Muscle layer of duodenum (tissue), 2 donors: ENCODE results near the gene PPP4R3A.

Experiments
- H3K27ac ChIP-seq: one replicate; pipeline ENCODE4 v1.7.0; 2013; ENCODE audit warnings: mild to moderate bottlenecking, low read length
- H3K27me3 ChIP-seq: one replicate; pipeline ENCODE4 v1.7.0; 2013; ENCODE audit warnings: low read depth, mild to moderate bottlenecking, control low read depth, low read length
- H3K36me3 ChIP-seq, 2 donors: one replicate each; pipeline ENCODE4 v1.7.0; 2013; ENCODE audit warnings: low read length in 2 of 2, control low read depth in 1 of 2, mild to moderate bottlenecking in 1 of 2; ENCODE audit not compliant: insufficient read depth in 2 of 2, control insufficient read depth in 1 of 2
- H3K4me1 ChIP-seq, 2 donors: one replicate each; pipeline ENCODE4 v1.7.0; 2013; ENCODE audit warnings: low read length in 2 of 2, mild to moderate bottlenecking in 2 of 2, control low read depth in 1 of 2, moderate library complexity in 1 of 2; ENCODE audit not compliant: insufficient read depth in 2 of 2, control insufficient read depth in 1 of 2
- H3K4me3 ChIP-seq, 2 donors: one replicate each; pipeline ENCODE4 v1.7.0; 2013; ENCODE audit warnings: low read length in 2 of 2, low read depth in 1 of 2, mild to moderate bottlenecking in 1 of 2
- H3K9me3 ChIP-seq, 2 donors: one replicate each; pipeline ENCODE4 v1.7.0; 2013; ENCODE audit warnings: low read length in 2 of 2, control low read depth in 1 of 2, mild to moderate bottlenecking in 1 of 2; ENCODE audit not compliant: control insufficient read depth in 1 of 2
- donor health status: healthy.

Gene PPP4R3A

DNA sequence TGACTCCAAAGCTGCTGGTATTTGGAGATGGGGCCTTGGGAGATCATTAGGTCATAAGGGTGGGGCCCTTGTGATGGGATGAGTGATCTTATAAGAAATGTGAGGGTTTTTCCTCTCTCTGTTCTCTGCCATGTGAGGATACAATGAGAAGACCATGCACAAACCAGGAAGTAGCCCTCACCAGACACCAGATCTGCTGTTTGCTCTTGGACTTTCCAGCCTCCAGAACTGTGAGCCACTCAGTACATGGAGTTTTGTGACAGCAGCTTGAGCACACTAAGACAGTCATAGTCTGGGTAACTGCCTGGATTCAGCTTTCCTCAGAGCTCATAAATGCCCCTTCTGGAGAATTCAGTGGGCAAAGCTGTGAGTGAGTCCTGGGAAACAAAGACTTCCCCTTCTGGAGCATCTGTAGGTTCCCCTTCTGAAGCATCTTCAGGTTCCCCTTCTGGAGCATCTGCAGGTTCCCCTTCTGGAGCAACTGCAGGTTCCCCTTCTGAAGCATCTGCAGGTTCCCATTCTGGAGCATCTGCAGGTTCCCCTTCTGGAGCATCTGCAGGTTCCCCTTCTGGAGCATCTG lies 11.0 kb upstream of the PPP4R3A start:
- Histone ChIP-seq H3K27me3 (no peaks in the 10 kb centered on the region), H3K9me3 (no peaks in the 10 kb centered on the region), H3K4me1 (peaks cover 0 to 4% of the 10 kb centered on the region in 2 donors), H3K27ac (no peak overlapping the region), H3K36me3 (no peaks in the 10 kb centered on the region), H3K4me3 (no peak overlapping the region)

DNA sequence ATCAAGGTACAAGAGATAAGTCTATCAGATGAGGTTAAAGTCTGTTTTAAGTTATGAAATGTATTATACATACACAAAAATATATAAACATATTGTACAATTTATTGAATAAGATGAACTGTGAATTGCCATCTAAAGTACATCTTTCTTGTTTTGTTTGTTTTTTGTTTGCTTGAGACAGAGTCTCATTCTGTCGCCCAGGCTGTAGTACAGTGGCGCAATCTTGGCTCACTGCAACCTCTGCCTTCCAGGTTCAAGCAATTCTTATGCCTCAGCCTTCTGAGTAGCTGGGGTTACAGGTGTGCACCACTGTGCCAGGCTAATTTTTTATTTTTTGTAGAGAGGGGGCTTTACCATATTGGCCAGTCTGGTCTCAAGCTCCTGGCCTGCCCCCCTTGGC lies 10.0 kb upstream of the PPP4R3A start:
- no peak overlapping the region for H3K4me3 ChIP-seq
- H3K27ac ChIP-seq, result no peak overlapping the region
- H3K27me3 ChIP-seq, result no peaks in the 10 kb centered on the region
- no peaks in the 10 kb centered on the region for H3K9me3 ChIP-seq
- H3K4me1 ChIP-seq, result peaks cover 0 to 4% of the 10 kb centered on the region in 2 donors
- no peaks in the 10 kb centered on the region for H3K36me3 ChIP-seq

DNA sequence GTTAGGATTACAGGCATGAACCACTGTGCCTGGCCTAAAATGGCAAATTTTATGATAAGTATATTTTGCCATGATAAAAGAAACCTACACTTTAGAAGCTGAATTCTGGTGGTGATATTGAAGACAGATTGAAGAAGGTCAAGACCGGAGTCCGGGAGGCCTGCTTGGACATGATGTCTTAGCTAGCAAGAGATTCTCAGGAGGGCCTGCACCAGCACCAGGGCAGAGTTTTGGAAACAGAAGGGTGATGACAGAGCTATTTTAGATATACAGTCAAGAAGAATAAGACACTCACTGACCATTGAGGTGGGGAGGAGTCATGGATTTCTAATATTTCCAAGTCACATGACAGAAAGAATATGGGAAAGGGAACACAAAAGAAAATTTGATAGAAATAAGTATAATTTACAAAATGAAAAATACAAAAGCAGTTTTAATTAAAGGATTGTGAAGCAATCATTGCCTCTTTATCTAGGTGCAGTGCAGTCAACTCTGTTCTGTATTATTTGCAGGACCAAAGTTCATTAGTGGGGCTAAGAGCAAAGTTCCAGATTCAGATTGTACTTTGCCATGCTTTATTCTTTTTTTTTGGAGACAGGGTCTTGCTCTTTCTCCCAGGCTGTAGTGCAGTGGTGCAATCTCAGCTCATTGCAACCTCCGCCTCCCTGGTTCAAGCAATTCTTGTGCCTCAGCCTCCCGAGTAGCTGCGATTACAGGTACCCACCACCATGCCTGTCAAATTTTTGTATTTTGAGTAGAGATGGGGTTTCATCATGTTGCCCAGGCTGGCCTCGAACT lies 9.3 kb upstream of the PPP4R3A start:
- H3K36me3 ChIP-seq, result no peaks in the 10 kb centered on the region
- H3K27me3 ChIP-seq, result no peaks in the 10 kb centered on the region
- no peak overlapping the region for H3K27ac ChIP-seq
- H3K9me3 ChIP-seq, result no peaks in the 10 kb centered on the region
- peaks cover 0 to 4% of the 10 kb centered on the region in 2 donors for H3K4me1 ChIP-seq
- H3K4me3 ChIP-seq, result no peak overlapping the region

DNA sequence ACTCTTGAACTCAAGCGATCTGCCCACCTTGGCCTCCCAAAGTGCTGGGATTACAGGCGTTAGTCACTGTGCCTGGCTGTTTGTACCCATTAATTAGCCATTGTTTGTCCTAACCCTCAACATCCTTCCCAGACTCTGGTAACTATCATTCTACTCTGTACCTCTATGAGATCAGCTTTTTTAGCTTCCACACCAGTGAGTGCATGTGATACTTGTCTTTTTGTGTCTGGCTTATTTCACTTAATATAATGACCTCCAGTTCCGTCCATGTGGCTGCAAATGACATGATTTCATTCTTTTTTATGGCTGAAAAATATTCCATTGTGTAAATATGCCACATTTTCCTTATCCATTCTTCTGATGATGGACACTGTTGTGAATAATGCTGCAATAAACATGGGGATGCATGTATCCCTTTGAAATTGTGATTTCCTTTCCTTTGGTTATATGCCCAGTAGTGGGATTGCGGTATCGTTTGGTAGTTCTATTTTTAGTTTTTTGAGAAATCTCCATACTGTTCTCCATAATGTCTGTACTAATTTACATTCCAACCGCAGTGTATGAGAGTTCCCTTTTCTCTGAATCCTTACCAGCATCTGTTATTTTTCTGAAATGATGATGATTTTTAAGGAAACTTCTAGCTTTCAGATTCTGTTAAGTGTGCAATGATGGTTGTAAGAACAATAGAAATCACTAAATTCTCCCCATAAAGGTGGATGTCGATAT lies 6.7 kb upstream of the PPP4R3A start:
- Histone ChIP-seq H3K9me3 (no peaks in the 10 kb centered on the region), H3K27me3 (no peaks in the 10 kb centered on the region), H3K27ac (no peak overlapping the region), H3K36me3 (no peaks in the 10 kb centered on the region), H3K4me3 (no peak overlapping the region), H3K4me1 (peaks cover 0 to 4% of the 10 kb centered on the region in 2 donors)

DNA sequence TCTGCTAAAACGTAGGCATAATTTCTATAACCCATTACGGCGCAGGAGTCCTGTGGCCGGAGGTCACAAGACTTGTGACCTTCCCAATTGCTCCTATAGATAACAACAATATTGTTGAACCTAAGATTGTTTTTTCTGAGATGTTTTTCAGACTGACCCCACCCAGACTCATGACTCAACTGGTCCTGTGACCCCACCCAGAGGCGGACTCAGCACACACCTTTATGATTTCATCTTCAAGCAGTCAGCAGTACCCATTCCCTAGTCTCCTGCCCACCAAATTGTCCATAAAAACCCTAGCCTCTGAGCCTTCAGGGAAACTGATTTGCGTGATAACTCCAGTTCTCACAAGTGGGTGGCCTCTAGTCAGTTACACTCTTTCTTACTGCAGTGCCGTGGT lies 5.9 kb upstream of the PPP4R3A start:
- Histone ChIP-seq H3K4me1 (peaks cover 0 to 4% of the 10 kb centered on the region in 2 donors), H3K9me3 (no peaks in the 10 kb centered on the region), H3K27ac (no peak overlapping the region), H3K4me3 (no peak overlapping the region), H3K27me3 (no peaks in the 10 kb centered on the region), H3K36me3 (no peaks in the 10 kb centered on the region)

DNA sequence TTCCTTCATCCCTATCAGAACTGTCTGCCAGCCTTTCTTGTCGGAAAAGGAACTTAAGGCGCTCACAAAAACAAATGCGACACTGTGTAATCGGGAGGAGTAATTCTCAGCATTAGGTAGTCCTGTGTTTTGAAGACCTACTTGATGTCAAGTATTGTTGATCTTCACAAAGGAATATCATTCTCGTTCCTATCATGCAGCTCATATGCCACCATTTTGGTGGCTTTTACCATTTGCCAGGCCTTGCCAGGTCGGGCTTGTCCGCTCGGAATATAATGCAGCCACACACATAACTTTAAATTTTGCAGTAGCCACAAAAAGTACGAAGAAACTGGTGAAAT lies 903 bp upstream of the PPP4R3A start:
- no peaks in the 10 kb centered on the region for H3K27me3 ChIP-seq
- H3K9me3 ChIP-seq, result no peaks in the 10 kb centered on the region
- H3K4me1 ChIP-seq, result peaks cover 0 to 17% of the 10 kb centered on the region in 2 donors

DNA sequence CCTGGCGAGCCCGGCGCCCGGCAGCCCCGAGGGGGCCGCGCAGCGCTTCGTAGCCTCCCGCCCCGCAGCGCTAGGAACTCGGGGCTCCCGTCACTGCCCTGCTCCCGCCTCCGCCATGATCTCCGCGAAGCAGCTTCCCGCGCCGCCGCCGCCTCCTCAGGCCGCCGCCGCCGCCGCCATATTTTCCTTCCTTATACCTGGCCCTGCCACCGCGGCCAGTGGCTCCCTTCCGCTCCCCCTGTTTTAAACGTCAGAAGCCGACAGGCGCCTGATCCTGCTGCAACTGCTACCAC lies 286 bp downstream of the PPP4R3A start:
- Histone ChIP-seq H3K27me3 (no peaks in the 10 kb centered on the region), H3K9me3 (no peaks in the 10 kb centered on the region), H3K36me3 (peaks cover 4 to 6% of the 10 kb centered on the region in 2 donors), H3K4me1 (peaks cover 0 to 26% of the 10 kb centered on the region in 2 donors), H3K4me3 (peak overlapping the region; percentile 68 to 77), H3K27ac (peak overlapping the region; percentile 90)

More for the DNA sequence above, 903 bp upstream of the PPP4R3A start:
- peak overlapping the region; percentile 90 for H3K27ac ChIP-seq
- peak overlapping the region; percentile 68 to 77 for H3K4me3 ChIP-seq
- peaks cover 4 to 6% of the 10 kb centered on the region in 2 donors for H3K36me3 ChIP-seq

DNA sequence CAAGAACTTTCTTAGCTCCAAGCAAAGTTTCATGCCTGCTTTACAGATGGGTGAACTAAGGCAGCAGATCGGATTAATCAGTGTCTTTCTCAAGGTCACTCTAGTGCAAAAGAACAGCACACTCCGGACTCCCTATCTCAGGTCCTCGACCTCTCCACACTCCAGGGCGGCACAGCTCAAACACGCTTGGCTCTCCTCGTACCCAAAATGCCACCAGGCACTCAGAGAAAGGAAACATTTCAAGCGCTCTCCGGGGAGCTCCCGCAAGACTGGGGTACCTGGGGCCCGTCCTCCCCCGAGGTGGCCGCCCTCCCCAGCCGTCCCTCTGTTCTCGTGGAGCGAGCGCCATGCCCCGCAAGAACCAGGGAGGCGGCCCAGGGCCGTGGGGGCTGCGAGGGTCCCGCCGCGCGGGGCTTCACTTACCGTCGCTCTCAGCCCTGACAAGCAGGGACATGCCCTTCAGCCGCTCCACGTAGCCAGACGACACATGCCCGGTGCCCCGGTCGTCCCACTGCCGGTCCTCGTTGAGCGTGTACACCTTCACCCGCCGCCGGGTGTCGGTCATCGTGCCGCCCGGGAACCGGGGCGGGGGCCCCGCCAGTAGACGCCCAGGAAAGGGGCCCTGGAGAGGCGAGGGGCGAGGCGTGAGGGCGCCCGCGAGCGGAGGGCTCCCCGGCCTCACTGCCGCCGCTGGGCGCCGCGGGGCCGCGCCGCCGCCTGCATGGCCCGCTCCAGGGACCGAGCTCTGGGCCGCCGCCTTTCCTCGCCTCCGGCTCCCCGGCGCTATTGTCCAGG lies 830 bp downstream of the PPP4R3A start:
- H3K36me3 ChIP-seq, result peaks cover 4 to 6% of the 10 kb centered on the region in 2 donors
- H3K4me1 ChIP-seq, result peaks cover 0 to 30% of the 10 kb centered on the region in 2 donors
- peak overlapping the region; percentile 90 for H3K27ac ChIP-seq
- no peaks in the 10 kb centered on the region for H3K9me3 ChIP-seq
- H3K27me3 ChIP-seq, result no peaks in the 10 kb centered on the region
- peak overlapping the region; percentile 77 to 92 for H3K4me3 ChIP-seq

DNA sequence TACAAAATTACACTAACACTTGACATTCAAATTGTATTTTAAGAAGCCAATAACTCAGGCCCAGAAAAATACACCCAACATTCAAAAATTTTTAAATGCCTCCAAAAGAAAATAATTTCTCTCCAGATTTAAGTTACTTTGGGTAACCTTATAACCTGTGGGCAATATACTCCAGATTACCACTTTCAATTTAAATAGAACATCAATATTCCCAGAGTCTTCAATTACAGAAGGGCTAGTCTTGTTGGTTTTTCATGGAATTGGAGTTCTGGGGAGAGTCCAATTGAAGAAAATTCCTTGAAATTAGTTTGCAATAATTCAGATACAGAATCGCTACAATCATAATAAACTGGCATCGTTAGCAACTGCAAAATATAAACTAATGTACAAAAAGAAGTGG lies 2.0 kb downstream of the PPP4R3A start:
- H3K27ac ChIP-seq, result peak overlapping the region; percentile 88
- H3K4me1 ChIP-seq, result peaks cover 0 to 39% of the 10 kb centered on the region in 2 donors

DNA sequence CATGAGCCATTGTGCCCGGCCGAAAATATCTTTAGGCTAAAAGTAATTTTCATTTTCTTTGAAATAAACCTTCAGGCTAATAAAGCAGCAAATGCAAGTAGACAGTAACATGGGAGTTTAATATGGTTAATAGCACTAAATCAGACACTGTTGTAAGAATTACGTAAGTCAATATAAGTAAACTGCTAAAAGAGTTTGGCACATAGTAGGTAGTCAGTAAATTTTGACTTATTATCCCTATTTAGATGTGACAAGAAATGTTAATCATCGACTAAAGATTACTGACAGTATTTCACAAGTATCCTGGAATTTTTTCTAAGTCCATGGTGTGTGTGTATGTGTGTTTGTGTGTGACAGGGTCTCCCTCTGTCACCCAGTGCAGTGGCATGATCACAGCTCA lies 3.9 kb downstream of the PPP4R3A start:
- Histone ChIP-seq H3K27ac (no peak overlapping the region), H3K4me1 (peaks cover 0 to 49% of the 10 kb centered on the region in 2 donors), H3K4me3 (peak overlapping the region in 1 of 2 donors; percentile 1), H3K36me3 (peaks cover 4 to 6% of the 10 kb centered on the region in 2 donors), H3K27me3 (no peaks in the 10 kb centered on the region), H3K9me3 (no peaks in the 10 kb centered on the region)

More for the DNA sequence above, 2.0 kb downstream of the PPP4R3A start:
- Histone ChIP-seq H3K4me3 (peak overlapping the region; percentile 77 to 92), H3K27me3 (no peaks in the 10 kb centered on the region), H3K9me3 (no peaks in the 10 kb centered on the region), H3K36me3 (peaks cover 4 to 6% of the 10 kb centered on the region in 2 donors)

DNA sequence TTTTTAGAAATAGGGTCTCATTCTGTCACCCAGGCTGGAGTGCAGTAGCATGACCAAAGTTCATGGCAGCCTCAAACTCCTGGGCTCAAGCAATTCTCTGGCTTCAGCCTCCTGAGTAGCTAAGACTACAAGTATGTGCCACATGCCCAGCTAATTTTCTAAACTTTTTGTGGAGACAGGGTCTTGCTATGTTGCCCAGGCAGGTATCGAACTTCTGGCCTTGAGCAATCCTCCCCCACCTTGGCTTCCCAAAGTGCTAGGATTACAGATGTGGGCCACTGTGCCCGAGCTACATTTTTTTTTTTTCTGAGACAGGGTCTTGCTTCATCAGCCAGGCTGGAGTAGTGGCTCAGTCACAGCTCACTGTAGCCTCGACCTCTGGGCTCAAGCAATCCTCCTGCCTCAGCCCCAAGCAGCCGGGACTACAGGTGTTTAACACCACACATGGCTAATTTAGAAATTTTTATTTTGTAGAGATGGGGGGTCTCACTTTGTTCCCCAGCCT lies 7.1 kb downstream of the PPP4R3A start:
- H3K27ac ChIP-seq, result no peak overlapping the region
- H3K27me3 ChIP-seq, result no peaks in the 10 kb centered on the region
- H3K4me1 ChIP-seq, result peaks cover 0 to 52% of the 10 kb centered on the region in 2 donors
- no peak overlapping the region for H3K4me3 ChIP-seq
- H3K36me3 ChIP-seq, result peaks cover 0 to 6% of the 10 kb centered on the region in 2 donors
- H3K9me3 ChIP-seq, result no peaks in the 10 kb centered on the region
